Amniotic epithelial cell (primary cell): ENCODE data around the gene TP53I13.
A peak's percentile ranks its signal among the peaks of the same experiment; 100 is the strongest.

Source experiments
- DNase-seq: peaks from one replicate; pipeline ENCODE4 v3.0.0-alpha.2; 2010; ENCODE audit warnings: low read depth

The TP53I13 gene

GRCh38 chr17:29593591-29594518, 25.4 kb downstream of the TP53I13 start:
- peak; percentile 31 for DNase-seq

- no peak for DNase-seq
Observed at GRCh38 chr17:29594519-29595090, 26.1 kb downstream of the TP53I13 start.

GRCh38 chr17:29595107-29595942, 26.8 kb downstream of the TP53I13 start:
- DNase-seq: no peak

- no peak for DNase-seq
Observed at GRCh38 chr17:29595943-29596774, 27.7 kb downstream of the TP53I13 start.

- no peak for DNase-seq
Observed at GRCh38 chr17:29596811-29597210, 28.3 kb downstream of the TP53I13 start.

GRCh38 chr17:29597361-29598172, 29.1 kb downstream of the TP53I13 start:
- DNase-seq: no peak

- DNase-seq: no peak
Observed at GRCh38 chr17:29603109-29603674, 34.7 kb downstream of the TP53I13 start.

GRCh38 chr17:29607557-29608195, 39.2 kb downstream of the TP53I13 start:
- DNase-seq: no peak

GRCh38 chr17:29608986-29609385, 40.5 kb downstream of the TP53I13 start:
- DNase-seq: no peak

- DNase-seq: no peak
Observed at GRCh38 chr17:29610395-29610794, 41.9 kb downstream of the TP53I13 start.

GRCh38 chr17:29611351-29612093, 43.0 kb downstream of the TP53I13 start:
- no peak for DNase-seq

GRCh38 chr17:29612094-29612403, 43.5 kb downstream of the TP53I13 start:
- DNase-seq: no peak

GRCh38 chr17:29612404-29613280, 44.1 kb downstream of the TP53I13 start:
- no peak for DNase-seq

- peak; percentile 78 for DNase-seq
Observed at GRCh38 chr17:29613352-29613837, 44.9 kb downstream of the TP53I13 start.

- no peak for DNase-seq
Observed at GRCh38 chr17:29613856-29614255, 45.4 kb downstream of the TP53I13 start.

GRCh38 chr17:29614349-29615047, 46.0 kb downstream of the TP53I13 start:
- DNase-seq: no peak

- peak; percentile 39 for DNase-seq
Observed at GRCh38 chr17:29615048-29615385, 46.5 kb downstream of the TP53I13 start.
